ENCODE data around the gene BOD1L1.
"Not testable (repeated sequence)": the region's sequence is repeated elsewhere in the genome, so short reads cannot be mapped to it uniquely, and the experiment has no call there.

The BOD1L1 gene

DNA sequence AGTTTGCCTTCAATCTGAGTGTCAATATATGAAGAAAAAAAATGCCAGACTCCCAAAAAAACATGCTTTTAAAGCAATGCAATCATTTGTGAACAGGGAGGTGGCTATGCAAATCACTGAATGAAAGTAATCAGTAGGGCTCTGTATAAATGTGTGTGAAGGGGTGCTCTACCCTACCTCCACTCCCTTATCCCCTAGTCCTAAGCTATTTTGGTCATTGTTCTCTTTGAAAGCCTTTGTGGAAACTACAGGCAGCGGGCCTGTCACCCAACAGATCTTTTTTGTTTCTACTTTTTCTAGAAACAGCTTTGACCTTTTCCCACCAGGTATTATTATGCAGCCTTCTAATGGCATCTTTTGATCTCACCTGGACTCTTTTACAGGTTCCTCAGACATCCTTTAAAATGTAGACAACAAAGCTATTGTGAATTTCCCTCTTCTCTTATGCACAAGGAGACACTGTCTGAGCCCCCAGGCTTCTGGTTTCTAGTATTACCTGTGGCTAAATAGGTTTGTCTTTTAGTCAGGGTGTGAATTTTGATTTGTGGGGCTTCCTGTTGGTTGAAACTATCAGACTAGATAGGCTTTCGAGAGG is 9.2 kb downstream of the BOD1L1 start:
- DNase-seq (ENCODE audit: low read depth) = no peak

DNA sequence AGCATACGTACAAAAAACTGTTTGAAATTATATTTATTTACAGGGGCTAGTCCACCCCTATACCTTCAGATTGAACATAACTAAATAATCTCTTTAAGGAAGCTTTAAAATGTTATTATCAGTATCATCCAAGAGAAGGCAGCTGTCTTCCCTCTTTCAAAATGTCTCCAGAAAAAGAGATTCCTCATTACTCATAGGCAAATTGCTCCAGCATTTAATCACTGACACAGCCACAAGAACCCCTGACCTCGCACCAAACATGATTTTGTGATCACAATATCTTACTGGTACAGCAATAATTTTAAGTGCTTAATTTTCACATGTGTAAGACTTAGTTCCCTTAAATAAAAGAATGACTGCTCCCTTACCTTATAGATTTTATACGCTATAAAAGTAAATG is 9.7 kb downstream of the BOD1L1 start:
- DNase-seq (ENCODE audit: low read depth) = no peak

DNA sequence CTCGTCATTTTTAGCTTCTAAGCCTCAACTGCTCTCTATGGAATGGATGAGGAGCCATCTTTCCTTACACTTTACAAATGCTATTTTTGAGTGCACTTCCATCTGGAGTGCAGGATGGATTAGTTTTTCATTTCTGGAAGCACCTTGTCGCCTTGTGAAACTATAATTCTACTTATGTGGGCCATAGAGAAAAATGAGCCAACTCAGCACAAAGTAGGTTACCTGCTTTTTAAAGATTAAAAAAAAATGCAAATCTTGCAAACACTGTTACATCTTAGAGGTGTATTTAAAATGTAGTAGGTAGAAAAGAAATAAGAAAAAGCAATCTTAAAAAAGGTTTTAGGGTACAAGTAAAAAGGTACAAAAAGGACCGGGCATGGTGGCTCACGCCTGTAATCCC is 10.9 kb downstream of the BOD1L1 start:
- DNase-seq (ENCODE audit: low read depth) = no peak

DNA sequence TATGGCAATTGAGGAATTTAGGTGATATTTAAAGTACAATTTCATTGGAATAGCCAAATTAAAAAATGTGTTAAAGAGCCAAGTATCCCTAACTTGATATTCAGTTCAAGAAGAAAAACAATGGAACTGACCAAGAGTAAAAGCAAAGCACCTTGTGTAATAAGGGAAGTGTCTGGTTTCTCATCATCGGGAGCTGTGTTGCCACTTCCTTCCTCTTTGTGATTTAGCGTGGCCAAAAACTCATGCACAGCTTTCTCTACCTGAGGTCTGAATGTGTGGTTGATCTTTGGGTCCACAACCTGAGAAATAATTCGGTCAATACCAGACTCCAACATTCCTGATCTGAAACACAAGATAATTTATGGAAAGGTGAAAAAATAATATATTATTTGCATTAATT is 12.4 kb downstream of the BOD1L1 start:
- DNase-seq (ENCODE audit: low read depth) = no peak

DNA sequence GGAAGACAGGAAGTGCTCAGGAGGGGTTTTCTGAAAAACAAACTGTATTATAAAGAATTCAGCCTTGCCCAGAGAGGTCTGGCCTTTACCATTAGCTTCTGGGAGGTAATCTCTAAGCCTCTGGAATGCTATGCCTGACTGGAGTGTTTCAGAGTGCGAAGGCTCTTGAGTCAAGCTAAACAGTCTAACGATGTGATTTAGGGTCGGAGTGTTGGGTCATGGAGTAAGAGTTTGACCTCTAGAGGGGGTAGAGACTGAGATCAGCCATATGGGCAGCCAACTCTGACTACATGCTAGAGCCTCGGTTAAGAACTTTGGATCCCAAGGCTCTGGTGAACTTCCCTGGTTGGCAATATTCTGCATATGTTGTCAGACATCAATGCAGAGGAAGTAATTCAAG is 15.0 kb downstream of the BOD1L1 start:
- DNase-seq (ENCODE audit: low read depth) = no peak

DNA sequence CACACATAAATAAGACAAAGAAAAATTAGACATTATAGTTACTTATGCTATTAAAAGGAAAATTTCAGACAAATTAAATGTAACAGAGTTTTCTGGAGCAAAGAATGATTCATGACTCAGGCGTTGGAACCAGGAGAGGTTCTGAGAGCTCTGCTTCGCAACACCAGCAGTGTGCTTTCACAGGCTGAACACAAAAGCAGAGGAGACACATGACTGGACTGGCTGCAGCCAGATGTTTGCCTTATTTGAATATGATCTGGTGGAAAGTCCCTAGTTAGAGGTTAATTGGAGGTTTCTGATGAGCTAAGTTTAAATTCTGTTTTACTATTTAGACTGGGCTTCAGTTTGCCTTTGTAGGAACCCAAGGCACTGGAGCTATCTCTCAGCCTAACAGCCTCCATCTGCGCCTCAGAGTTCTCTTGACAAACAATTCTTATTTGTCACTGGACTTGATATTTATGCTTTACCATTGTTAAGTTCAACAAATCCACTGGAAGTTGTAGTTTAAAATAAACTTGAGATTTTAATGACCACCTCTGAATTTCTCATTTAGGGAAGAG is 16.2 kb downstream of the BOD1L1 start:
- DNase-seq (ENCODE audit: low read depth) = no peak

DNA sequence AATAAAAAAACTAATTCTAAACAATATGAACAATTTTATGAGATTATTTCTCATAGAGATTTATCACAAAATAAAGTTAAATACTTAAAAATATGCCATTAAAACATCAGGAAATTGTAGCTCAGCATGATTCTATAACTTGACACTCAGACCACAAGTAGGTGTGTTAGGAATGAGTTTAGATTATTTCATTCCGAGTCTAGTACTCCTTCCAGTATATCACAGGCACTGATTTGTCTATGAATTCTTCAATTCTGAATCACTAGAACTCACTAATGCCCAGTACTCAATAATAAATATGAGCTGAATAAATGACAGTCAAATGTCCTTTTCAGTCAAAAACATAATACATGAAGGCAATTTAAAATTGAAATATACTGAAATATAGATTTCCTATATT is 22.2 kb downstream of the BOD1L1 start:
- no peak for DNase-seq (ENCODE audit: low read depth)

DNA sequence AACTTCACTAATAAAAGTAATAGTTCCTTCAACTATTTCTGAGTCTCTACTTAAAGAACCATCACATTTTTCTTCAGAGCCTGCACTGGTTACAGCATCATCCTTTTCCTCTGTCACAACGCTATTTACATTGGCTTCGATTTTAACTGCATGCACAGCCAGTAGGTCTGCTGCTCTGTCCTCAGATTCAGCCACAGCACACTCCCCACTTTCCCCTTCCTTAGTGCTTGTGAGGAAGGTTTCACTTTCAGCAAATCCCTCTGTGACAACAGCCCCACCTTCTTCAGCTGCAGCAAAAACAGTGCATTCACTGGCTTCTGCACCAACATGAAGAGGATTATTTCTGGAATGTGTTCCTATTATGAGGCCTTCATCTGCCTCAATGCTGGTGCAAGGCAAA is 25.7 kb downstream of the BOD1L1 start:
- DNase-seq (ENCODE audit: low read depth) = no peak

DNA sequence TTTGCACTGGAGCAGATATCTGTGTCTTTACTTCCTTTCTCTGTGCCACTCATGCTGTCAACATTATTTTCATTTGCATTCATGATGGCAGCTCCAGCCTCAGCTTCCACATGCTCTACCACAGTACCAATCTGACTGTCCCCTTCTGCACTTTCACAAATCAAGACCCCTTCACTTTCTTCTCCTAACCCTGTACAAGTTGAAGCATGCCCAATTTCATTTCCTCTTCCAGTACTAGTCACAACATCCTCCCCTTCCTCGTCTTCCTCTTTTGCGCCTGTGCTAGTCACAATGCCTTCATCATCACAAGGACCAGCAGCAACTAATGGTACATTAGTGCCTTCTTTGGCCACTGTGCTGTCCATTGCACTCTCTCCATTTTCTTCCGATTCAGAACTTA is 26.5 kb downstream of the BOD1L1 start:
- DNase-seq (ENCODE audit: low read depth) = no peak

DNA sequence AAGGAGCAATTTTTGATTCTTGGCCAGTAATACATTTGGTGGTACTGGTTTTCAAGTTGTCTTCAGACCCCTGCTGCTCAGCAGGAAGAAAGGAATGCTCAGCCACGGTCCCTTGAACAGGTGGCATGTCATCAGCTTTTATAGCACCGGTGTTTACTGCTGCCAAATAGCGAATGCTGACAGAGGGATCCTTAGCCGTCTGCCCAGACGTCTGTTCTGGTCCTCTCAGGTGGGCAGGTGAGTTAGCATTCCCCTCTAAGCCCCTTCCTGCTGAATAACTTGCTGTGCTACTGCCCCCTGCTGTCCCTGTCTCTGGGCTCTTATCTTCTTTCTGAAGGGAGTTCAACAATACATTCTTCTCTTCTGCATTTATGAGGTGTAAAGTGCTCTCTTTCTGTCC is 28.4 kb downstream of the BOD1L1 start:
- DNase-seq (ENCODE audit: low read depth) = no peak

DNA sequence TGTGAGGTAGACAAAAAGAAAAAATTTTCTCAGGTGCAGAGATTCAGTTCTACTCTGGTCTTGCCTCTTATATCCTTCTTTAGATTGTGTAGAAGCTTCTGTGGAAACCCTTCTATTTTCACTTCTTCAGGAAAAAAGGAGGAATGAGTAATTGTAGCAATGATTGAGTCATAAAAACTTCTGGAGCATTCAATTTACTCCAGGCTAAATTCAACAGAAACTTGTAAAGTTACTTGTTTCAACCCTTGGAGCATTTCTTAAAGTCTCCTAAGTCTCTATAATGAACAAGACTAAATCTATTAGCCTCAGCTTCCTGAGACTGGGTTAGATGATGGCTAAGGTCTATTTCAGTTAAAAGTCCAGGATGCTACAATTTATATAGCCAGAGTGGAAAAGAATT is 29.9 kb downstream of the BOD1L1 start:
- DNase-seq (ENCODE audit: low read depth) = no peak

DNA sequence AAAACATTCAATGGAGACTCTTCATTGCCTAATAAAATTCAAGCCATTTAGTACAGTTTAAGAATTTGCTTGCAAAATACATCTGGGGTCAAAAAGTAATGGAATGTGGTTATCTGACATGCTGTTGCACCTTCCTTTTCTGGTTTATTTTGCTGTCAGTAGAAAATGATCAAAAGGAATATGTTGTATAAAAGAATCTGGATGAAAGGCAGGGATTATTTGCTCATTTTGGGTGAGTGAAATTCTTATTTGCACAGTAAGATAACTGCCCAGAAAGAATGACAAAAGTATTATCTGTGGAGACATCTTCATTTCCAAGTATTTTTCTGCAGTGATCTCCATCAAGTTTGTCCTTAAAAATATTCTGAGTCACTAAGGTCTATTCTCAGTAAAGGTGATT is 30.4 kb downstream of the BOD1L1 start:
- DNase-seq (ENCODE audit: low read depth) = no peak

DNA sequence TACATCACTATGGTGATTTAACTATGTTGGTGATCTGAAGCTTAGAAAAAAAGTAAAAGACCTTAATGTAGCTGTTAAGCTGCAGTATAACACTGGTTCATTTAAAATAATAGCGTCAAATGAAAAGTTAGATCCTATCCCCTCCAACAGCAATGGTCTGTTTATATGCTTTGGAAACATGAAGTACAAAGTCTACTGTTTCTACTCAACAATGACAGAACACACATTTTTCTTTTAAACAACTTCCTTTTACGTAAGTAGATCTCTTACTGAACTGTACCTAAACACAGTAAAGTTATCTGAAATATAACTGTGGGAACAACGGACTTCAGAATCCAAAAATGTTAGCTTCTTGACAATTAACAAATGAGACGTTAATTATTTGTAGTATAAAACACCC is 35.3 kb downstream of the BOD1L1 start:
- DNase-seq (ENCODE audit: low read depth) = no peak

DNA sequence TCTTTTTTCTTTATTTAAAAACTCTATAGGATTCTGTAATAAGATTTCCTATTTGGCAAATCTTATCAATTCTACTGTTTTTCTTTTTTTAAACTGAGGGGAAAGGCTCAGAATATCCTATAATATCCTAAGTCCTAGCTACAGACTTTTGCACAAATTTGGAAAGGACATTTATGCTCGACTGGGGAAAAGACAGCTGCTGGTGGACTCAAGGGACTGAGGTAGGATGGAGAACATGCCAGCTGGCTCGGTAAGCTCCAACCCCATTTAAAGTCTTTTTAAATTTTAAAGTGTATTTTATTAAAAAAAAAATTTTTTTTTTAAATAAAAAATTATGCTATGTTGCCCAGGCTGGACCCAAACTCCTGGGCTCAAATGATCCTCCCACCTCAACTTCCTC is 36.8 kb downstream of the BOD1L1 start:
- DNase-seq (ENCODE audit: low read depth) = no peak

DNA sequence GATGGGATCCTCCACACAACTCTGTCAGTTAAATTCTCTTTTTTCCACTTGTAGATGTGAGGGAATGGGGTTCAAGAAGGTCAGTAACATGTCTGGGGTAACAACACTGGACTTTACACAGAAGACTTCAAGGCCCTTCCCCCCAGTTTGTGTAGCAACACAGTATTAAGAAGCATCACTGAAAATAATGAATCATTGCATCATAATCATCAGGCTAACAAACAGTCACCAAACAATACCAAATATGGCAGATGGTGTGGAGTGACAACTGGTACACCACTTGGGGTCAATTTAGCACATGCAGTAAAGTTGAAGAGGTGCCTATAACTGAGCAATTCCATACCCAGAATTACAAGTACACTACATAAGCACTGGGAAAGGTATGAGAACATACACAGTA is 38.6 kb downstream of the BOD1L1 start:
- DNase-seq (ENCODE audit: low read depth) = no peak

DNA sequence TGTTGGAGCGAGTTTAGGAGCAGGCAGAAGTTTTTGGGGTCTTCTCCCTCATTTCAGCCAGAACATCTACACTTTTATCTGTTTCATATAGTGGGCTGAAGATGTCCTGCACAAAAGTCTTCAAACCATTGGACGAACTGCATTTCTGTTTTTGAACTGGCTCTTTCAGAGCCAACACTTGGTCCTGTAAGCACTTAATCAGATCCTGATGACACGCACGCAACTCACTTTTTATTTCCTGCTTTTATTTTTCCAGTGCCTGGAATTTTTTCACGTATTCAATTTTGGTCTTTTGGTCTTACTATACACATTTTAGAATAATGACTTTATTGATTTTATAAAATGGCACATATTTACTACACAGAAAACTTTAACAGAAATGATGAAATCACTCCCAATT is 43.0 kb downstream of the BOD1L1 start:
- DNase-seq (ENCODE audit: low read depth) = no peak

DNA sequence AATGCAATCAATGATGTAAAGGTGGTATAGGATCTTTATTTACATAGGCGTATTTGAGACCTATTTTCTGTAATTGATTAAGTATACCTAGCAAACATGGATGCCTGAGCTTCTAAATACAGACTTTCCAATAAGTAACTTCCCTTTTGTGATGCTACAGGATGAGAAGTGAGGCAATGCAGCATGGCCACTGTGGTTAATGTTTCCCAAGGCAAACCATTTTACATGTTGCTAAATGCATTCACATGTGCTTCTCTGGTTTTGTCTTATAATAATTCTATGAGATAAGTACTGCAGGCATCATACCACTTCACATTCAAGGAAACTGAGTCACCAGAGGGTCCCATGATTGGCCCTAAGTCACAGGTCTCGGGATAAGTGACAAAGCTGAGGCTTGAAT is 47.5 kb downstream of the BOD1L1 start:
- DNase-seq (ENCODE audit: low read depth) = no peak

DNA sequence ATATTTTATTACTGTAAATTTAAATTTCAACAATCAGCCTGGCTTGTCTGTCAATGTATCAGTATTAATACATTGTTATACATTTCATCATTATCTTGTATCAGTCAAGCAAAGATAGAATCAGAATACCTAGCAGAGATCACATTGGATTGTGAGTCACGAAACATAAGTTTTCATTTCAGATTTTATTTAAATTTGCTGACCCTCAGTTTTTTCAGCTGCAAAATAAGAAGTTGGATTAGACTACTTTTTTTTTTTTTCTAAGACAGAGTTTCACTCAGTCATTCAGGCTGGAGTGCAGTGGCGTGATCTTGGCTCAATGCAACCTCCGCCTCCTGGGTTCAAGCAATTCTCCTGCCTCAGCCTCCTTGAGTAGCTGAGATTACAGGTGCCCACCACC is 49.9 kb downstream of the BOD1L1 start:
- no peak for DNase-seq (ENCODE audit: low read depth)

DNA sequence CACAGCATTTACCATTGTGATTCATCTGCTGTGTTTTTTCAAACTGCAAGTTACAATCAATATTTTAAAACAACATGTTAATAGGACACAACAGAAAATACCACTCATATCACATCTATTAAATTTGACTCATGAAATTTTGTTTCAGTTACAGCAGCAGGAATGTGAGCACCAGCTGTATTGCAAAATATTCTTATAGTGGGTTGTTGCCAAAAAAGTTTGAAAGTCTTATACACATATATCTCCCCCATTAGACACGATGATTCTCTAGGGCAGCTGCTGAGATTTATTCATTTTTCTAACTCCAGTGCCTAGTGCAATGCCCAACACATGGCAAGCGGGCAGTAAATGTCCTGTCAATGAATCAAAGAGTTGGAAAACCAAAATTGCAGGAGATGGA is 56.6 kb downstream of the BOD1L1 start:
- DNase-seq (ENCODE audit: low read depth) = no peak

DNA sequence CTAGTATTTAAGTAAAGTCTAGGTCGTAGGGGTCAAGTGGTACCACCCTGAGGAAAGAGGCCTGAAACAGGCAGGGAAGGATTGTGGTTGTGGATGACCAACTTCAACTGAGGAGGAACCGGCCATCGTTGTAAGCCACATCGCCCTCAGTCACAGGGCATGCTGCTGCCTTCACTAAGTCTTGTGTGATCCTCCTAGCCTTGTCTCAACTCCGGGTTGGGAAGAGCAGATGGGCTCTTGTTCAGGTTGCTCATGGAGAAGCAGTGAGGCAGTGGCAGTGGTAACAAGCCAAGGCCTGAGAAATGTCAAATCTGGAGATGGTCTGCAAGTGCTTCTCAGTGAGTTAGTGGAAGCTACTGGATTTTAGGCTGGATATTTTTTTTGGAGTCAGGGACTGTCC is 60.4 kb downstream of the BOD1L1 start:
- DNase-seq (ENCODE audit: low read depth) = no peak

DNA sequence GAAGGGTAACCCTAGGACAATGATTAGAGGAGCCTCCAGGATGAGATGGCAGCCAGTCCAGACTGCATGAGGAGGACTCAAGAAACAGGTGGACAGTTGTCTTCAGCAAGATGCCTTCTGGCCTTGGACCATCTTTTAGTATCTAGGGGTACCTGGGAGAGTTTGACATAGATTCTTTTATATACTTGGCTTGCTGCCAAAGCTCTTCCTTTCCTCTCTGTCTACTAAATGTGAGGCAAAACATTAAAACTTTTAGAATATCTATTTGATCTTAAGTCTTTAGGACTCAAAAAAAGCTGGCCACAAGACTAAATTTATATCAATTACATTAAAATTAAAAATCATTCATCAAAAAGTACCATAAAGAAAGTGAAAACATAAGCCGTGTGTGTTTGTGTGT is 64.6 kb downstream of the BOD1L1 start:
- no peak for DNase-seq (ENCODE audit: low read depth)

DNA sequence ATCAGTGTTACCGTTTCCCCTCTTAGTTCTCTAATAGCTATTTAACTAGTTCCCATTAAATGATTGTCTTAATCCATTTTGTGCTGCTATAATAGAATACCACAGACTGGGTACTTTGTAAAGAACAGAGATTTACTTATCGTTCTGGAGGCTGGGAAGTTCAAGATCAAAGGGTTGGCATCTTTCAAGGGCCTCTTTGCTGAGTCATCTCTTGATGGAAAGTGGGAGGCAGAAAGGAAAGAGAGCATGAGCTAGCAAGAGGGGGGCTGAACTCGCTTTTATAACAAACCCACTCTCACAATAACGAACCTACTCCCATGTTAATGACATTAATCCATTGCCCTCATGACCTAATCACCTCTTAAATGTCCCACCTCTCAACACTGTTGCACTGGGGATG is 65.9 kb downstream of the BOD1L1 start:
- DNase-seq (ENCODE audit: low read depth) = no peak

DNA sequence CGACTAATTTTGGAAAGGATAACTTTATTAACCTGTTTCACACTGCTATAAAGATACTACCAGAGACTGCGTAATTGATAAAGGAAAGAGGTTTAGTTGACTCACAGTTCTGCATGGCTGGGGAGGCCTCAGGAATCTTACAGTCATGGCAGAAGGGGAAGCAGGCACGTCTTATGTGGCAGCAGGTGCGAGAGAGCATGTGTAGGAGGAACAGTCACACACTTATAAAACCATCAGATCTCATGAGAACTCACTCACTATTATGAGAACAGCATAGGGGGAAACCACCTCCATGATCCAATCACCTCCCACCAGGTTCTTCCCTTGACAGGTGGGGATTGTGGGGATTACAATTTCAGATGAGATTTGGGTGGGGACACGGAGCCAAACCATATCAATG is 67.4 kb downstream of the BOD1L1 start:
- not testable (repeated sequence) for DNase-seq (ENCODE audit: low read depth)

DNA sequence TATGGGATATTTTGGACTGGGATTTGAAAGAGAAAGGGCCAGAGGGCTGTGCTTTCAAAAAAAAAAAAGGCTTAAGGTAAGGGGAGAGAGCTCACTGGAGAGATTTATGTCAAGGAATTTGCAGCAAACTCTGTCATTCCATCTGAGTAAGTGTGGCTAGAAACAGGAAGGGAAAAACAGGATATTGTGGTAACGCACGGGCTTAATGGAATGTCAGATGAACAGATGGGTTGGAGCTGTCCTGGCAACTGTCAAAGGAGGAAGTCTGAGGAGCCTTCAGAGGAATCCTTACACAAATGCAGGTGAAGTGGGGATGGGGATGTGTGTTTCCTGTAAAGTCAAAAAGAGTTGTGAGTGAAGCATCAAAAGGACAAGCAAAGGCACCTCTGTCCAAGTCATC is 68.1 kb downstream of the BOD1L1 start:
- DNase-seq (ENCODE audit: low read depth) = no peak

DNA sequence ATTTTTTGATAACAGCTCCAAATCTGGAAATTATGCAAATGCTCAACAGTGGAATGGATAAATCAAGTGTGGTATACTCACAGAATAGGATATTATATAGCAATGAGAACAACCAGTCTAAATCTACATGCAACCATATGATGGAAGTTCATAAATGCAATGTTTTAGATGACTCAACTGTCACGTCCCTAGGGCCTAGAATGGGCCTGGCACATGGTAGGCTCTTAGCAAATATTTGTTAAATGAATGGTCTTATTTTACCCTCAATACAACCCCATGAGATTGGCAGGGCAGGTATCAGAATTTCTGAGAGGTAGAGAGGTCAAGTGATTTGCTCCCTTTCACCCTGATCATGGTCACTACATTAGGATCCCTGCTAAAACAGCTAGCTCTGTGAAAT is 68.6 kb downstream of the BOD1L1 start:
- DNase-seq (ENCODE audit: low read depth) = no peak
